GDM1 (cell line): Measurements from ENCODE around the gene ZNF487.
"Not testable (repeated sequence)": the region's sequence is repeated elsewhere in the genome, so short reads cannot be mapped to it uniquely, and the experiment has no call there.

Experiments
- DNase-seq: peaks from one replicate; lab custom pipeline; 2025; lab: John Stamatoyannopoulos, UW

Gene ZNF487

DNA sequence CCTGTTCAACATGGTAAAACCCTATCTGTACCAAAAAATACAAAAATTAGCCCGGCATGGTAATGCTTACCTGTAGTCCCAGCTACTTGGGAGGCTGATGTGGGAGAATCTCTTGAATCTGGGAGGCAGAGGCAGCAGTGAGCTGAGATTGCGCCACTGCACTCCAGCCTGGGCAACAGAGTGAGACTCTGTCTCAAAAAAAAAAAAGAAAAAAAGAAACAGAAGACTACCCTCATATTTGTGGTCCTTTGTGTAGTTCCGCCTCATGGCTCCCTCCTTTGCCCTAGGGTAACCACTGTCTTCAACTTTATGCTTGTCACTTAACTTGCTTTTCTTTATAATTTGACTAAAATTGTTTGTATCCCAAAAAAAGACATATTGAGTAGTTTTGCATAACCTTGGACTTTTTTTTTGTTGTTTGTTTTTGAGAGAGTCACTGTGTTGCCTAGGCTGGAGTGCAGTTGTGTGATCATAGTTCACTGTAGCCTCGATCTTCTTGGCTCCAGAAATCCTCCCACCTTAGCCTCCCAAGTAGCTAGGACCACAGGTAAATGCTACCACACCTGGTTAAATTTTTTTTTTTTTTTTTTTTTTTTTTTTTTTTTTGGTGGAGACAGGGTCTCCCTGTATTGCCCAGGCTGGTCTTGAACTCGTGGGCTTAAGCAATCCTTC, 3.7 kb downstream of the ZNF487 start:
- DNase-seq: no peak

DNA sequence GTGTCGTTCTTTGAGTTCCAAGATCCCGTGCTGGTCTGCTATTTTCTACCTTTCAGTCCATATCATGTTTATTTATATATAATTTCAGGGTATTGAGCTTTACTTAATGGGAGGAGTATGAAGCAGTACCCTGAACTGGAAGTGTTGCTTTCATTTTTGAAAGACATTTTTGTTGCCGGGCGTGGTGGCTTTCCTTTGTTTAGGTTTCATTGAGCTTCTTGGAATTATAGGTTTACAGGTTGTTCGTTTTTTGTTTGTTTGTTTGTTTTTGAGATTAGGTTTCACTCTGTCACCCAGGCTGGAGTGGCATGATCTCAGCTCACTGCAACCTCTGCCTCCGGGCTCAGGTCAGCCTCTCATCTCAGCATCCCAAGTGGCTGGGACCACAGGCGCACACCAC, 7.4 kb downstream of the ZNF487 start:
- DNase-seq: no peak

DNA sequence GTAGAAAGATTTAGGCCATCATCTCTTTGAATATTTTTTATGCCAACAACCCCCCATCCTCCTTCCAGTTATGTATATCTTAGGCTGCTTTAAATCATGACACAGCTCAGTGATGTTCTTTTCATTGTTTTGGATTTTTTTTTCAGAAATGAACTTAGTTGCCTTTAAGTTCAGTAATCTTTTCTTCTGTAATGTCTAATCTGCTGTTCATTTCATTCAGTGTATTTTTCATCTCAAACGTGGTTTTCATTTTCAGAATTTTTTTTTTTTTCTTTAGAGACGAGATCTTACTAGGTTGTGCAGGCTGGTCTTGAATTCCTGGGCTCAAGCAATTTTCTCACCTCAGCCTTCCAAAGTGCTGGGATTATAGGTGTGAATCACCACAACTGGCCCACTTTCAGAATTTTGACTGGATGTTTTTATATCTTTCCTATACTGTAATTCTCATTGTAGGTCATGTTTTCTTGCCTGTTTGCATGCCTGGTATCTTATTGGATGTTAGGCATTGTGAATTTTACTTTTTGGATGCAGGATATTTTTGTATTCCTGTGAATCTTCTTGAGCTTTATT, 8.1 kb downstream of the ZNF487 start:
- DNase-seq: no peak

DNA sequence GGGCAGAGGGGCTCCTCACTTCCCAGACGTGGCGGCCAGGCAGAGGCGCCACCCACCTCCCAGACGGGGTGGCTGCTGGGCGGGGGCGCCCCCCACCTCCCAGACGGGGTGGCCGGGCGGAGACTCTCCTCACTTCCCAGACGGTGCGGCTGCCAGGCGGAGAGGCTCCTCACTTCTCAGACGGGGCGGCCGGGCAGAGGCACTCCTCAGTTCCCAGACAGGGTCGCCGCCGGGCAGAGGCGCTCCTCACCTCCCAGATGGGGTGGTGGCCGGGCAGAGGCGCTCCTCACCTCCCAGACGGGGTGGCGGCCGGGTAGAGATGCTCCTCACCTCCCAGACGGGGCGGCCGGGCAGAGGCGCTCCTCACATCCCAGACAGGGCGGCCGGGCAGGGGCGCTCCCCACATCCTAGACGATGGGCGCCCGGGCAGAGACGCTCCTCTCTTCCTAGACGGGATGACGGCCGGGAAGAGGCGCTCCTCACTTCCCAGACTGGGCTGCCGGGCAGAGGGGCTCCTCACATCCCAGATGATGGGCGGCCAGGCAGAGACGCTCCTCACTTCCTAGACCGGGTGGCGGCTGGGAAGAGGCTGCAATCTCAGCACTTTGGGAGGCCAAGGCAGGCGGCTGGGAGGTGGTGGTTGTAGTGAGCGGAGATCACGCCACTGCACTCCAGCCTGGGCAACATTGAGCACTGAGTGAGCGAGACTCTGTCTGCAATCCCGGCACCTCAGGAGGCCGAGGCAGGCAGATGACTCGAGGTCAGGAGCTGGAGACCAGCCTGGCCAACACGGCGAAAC, 9.5 kb downstream of the ZNF487 start:
- DNase-seq: not testable (repeated sequence)

DNA sequence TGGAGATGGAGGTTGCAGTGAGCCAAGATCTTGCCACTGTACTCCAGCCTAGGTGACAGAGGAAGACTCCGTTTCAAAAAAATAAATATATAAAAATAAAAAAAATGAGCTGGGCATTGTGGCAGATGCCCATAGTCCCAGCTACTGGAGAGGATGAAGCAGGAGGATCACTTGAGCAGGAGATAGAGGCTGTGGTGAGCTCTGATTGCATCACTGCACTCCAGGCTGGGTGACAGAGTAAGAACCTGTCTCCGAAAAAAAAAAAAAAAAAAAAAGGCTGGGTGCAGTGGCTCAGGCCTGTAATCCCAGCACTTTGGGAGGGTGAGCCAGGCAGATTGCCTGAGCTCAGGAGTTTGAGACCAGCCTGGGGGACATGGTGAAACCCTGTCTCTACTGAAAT, 11.8 kb downstream of the ZNF487 start:
- DNase-seq: no peak

DNA sequence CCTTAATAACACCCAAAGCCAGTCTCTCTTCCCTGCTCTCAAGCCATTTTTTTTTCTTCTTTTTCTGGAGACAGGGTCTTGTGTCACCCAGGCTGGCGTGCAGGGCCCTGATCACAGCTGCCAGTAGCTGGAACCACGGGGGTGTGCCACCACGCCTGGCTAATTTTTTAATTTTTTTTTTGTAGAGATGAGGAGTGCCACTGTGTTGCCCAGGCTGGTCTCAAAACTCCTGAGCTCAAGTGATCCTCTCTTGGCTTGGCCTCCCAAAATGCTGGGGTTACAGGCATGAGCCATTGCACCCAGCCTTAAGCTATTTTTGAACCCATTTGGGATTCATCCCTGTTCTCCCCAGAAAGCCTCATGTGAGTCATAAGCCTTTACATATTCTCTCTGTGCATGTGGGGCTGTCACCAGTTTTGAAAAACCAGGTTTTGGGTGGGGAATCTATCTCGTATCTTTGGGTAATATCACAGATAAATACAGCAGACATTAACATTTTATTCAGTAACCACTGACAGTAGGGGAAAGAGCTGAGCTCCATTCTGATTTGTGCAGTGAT, 15.5 kb downstream of the ZNF487 start:
- DNase-seq: no peak

DNA sequence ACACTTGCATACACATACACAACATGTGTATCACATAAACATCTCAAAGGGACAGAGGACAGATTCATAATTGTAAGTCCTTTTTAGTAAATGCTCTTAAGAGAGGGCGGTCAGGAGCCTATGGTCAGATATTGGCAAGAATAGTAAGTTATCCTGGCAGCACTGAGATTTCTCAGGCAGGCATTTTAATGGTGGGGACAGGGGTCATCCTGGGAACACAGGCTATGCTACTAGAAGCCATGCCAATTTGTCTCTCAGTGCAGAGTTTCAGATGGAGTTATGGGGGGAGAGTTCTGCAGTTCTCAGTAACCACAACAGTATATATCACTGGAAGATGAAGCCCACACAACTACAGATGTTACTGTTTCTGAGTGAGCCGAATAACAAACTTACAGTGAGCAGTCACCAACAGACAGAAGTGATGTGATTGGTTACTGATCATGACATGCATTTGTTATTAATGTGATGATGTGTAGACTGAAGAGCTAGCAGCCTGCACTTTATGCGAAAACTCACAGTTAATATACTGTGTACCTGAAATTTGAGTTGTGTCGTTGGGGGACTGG, 16.4 kb downstream of the ZNF487 start:
- DNase-seq: no peak

DNA sequence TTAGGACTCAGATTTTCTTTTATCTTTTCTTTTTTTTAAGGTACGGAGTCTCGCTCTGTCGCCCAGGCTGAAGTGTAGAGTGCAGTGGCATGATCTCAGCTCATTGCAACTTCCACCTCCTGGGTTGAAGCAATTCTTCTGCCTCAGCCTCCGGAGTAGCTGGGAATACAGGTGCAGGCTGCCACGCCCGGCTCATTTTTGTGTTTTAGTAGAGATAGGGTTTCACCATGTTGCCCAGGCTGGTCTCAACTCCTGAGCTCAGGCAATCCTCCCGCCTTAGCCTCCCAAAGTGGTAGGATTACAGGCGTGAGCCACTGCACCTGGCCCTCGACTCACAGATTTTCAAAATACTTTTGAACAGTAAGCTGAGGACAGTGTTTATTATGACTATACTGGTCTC, 17.1 kb downstream of the ZNF487 start:
- DNase-seq: not testable (repeated sequence)

DNA sequence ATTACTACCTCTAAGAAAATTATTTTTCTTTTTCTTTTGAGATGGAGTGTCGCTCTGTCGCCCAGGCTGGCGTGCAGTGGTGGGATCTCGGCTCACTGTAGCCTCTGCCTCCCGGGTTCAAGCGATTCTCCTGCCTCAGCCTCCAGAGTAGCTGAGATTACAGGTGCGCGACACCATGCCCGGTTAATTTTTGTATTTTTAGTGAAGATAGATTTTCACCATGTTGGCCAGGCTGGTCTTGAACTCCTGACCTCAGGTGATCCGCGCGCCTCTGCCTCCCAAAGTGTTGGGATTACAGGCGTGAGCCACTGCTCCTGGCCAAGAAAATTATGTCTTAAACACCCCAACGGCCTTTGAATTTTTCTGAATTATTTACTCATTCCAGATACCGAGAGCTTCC, 19.6 kb downstream of the ZNF487 start:
- not testable (repeated sequence) for DNase-seq

DNA sequence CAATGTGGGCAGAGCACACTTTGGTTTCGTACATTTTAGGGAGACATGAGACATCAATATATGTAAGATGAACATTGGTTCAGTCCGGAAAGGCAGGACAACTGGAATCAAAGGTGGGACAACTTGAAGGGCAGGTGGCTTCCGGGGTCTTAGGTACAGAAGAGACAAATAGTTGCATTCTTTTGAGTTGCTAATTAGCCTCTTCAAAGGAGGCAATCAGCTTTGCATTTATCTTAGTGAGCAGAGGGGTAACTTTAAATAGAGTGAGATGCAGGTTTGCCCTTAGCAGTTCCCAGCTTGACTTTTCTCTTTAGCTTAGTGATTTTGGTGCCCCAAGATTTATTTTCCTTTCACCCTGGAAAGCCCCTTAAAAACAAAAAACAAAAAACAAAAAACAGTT, 21.3 kb downstream of the ZNF487 start:
- DNase-seq: no peak

DNA sequence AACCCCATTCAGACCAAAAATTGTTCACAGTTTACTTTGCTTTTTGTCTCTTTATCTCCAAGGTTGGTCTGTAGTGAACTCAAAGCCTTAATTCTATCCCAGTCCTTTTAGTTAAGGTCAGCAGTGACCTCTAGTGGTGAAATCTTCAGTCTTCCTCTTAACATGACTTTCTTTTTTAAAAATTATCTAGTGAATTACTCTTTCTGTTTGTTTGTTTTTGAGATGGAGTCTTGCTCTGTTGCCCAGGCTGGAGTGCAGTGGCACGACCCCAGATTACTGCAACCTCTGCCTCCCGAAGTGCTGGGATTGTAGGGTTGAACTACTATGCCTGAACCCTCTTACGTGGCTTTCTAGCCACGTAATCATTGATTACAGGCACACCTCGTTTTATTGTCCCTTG, 25.0 kb downstream of the ZNF487 start:
- DNase-seq: peak; percentile 52

DNA sequence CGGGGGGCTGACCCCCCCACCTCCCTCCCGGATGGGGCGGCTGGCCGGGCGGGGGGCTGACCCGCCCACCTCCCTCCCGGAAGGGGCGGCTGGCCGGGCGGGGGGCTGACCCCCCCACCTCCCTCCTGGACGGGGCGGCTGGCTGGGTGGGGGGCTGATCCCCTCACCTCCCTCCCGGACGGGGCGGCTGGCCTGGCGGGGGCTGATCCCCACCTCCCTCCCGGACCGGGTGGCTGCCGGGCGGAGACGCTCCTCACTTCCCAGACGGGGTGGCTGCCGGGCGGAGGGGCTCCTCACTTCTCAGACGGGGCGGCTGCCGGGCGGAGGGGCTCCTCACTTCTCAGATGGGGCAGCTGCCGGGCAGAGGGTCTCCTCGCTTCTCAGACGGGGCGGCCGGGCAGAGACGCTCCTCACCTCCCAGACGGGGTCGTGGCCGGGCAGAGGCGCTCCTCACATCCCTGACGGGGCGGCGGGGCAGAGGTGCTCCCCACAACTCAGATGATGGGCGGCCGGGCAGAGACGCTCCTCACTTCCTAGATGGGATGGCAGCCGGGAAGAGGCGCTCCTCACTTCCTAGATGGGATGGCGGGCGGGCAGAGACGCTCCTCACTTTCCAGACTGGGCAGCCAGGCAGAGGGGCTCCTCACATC, 28.3 kb downstream of the ZNF487 start:
- DNase-seq: not testable (repeated sequence)

DNA sequence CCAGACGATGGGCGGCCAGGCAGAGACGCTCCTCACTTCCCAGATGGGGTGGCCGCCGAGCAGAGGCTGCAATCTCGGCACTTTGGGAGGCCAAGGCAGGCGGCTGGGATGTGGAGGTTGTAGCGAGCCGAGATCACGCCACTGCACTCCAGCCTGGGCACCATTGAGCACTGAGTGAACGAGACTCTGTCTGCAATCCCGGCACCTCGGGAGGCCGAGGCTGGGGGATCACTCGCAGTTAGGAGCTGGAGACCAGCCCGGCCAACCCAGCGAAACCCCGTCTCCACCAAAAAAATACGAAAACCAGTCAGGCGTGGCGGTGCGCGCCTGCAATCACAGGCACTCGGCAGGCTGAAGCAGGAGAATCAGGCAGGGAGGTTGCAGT, 28.8 kb downstream of the ZNF487 start:
- DNase-seq: not testable (repeated sequence)

DNA sequence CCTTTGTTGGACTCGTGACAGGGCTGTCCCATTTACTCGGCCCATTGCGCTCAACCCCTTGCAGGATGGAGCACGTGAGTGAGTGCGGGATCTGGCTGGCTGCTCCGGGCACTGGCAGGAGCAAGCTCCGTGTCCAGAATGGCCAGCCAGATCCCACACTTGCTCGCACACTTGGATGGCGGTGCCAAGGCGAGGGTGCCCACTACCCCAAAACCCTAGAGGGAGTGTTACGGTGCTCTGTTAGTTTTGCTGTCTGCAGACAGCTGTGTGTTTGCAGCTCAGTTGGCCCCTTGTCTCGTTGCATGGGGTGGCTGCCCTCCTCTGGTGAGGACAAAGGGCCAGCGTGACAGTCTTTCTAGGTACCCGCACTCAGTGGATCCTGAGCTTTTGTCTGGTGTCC, 34.2 kb downstream of the ZNF487 start:
- no peak for DNase-seq

DNA sequence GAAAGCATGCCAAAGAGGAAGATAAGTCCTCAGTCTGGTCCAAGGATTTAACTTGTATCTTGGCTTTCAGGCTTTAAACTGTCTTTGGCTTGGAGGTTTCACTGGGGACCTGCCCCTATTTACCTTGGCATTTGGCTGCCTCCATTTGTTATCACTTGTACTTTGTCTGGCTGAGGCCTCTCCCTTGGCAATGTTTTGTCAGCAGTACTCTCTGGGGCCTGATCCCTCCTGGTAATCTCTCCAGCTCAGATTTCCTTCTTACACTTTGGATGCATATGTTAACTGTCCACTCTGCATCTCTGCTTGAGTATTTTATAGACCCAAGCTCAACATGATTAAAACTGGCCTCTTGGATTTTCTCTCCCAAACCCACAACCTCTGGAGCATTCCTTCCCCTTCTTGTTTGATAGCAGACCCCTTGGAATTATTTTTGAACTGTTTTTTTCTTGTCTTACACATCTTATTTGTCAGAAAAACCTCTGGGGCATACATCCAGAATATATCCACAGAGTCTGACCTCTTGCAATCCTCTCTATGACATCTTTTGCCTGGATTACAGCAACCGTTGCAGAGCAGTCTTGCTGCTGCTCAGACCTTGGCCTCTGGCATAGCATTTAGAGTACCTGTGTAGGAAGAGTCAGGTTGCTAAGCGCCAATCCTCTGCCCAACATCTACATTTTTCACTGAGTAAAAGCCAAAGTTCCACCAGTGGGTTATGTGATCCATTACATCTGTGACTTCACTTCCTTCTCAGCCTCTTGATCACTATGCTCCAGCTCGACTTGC, 35.2 kb downstream of the ZNF487 start:
- DNase-seq: no peak

DNA sequence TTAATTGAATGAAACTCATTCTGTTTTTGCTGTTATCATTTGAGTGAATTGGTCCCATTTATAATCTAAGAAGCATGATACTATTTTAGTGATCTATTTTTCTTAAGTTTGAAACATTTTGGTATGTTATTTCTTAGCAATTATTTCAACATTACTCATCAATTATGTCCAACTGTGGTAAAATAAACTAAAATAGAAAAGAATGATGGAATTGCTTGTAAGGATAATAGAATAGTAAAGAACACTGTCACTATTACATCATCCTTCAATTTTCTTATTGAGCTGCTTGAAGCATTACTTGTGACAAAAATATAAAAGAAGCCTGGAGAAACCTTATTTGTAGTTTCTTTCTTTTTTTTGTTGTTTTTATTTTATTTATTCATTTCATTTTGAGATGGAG, 42.4 kb downstream of the ZNF487 start:
- no peak for DNase-seq

DNA sequence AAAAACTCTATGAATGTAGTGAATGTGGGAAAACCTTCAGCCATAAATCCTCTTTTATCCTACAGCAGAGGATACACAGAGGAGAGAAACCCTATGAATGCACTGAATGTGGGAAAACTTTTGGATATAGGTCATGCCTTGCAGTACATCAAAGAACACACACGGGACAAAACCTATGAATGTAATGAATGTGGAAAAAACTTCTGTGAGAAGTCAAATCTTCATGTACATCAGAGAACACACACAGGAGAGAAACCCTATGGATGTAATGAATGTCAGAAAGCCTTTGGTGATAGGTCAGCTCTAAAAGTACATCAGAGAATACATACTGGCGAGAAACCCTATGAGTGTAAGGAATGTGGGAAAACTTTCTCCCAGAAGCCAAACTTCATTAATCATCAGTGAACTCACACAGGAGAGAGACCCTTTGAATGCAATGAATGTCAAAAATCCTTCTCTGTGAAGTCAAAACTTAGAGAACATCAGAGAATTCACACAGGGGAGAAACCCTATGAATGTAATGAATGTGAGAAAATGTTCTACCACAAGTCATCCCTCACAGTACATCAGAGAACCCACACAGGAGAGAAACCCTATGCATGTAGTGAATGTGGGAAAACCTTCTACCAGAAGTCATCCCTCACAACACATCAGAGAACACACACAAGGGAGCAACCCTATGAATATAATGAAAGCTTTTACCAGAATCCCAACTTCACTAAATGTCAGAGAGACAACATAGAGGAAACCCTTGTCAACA, 45.6 kb downstream of the ZNF487 start:
- DNase-seq: no peak

DNA sequence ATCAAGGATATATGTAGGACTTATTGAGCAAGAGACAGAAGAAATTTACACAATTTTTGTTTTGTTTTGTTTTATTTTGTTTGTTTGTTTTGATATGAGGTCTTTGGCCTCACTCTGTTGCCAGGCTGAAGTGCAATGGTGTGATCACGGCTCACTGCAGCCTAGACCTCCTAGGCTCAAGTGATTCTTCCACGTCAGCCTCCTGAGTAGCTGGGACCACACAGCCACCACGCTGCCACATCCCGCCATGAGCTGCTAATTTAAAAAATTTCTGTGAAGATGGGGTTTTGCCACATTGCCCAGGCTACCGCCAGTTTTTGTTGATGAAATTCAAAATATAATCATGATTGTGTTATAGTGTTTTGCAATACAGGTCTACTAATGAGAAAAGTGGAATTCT, 54.9 kb downstream of the ZNF487 start:
- no peak for DNase-seq

DNA sequence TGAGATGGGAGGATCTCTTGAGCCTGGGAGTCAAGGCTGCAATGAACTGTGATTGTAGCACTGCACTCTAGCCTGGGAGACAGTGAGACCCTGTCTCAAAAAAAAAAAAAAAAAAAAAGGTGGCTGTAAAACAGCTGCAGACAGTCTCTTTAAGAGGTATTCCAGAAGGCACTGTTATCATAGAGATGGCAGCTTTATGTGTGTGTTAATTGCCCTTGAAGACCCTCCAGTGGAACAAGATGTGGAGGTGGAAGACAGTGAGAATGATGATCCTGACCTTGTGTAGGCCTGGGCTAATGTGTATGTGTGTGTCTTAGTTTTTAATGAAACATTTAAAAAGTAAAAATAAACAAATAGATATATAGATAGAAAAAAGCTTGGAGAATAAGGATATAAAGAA, 66.0 kb downstream of the ZNF487 start:
- DNase-seq: no peak

DNA sequence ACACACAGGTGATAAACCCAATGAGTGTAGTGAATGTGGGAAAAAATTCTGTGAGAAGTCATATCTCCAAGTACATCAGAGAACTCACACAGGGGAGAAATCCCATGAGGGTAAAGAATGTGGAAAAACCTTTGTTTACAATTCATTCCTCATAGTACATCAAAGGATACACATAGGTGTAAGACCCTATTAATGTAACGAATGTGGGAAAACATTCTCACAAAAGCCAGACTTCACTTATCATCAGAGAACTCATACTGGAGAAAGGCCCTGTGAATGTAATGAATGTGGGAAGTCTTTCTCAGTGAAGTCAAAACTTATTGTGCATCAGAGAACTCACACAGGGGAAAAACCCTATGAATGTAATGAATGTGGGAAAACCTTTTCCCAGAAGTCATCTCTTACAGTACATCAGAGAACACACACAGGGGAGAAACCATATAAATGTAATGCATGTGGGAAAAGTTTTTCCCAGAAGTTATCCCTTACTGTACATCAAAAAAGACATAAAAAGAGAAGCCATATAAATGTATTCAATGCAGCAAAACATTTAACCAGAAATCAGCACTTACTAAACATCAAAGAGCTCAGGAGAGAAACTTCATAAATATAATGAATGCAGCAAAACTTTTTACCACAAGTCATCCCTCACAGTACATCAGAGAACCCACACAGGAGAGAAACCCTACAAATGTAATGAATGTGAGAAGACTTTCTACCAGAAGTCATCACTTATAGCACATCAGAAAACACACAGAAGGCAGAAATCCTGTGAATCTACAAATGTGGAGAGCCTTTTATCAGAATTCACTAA, 87.7 kb downstream of the ZNF487 start:
- no peak for DNase-seq
